ENCODE results near the gene HERC2.

Gene HERC2

GRCh38 chr15:28081594-28081993 is 240.4 kb downstream of the HERC2 start:
- H3K27ac ChIP-seq: no peak overlapping the region
- DNase-seq (ENCODE audit: low read depth, low spot score): no peak

- no peak overlapping the region for H3K27ac ChIP-seq
- no peak for DNase-seq (ENCODE audit: low read depth, low spot score)
These were observed 241.6 kb downstream of the HERC2 start for GRCh38 chr15:28080386-28080785.

GRCh38 chr15:28079313-28079969 is 242.5 kb downstream of the HERC2 start:
- DNase-seq (ENCODE audit: low read depth, low spot score): no peak

GRCh38 chr15:28078191-28078719 is 243.7 kb downstream of the HERC2 start:
- no peak overlapping the region for H3K27ac ChIP-seq
- no peak for DNase-seq (ENCODE audit: low read depth, low spot score)

More at GRCh38 chr15:28079313-28079969, 242.5 kb downstream of the HERC2 start:
- H3K27ac ChIP-seq: no peak overlapping the region

GRCh38 chr15:28075573-28075972 is 246.4 kb downstream of the HERC2 start:
- DNase-seq (ENCODE audit: low read depth, low spot score): no peak
- H3K27ac ChIP-seq: no peak overlapping the region

- no peak overlapping the region for H3K27ac ChIP-seq
- DNase-seq (ENCODE audit: low read depth, low spot score): no peak
These were observed 253.0 kb downstream of the HERC2 start for GRCh38 chr15:28068930-28069329.

GRCh38 chr15:28066231-28066630 is 255.7 kb downstream of the HERC2 start:
- no peak overlapping the region for H3K27ac ChIP-seq
- DNase-seq (ENCODE audit: low read depth, low spot score): no peak

Data from epithelial cell of prostate (primary cell).